Small intestine (tissue), 7 donors: ENCODE data around the gene STRADA. TPM values are rescaled to one million over a fixed set of nuclear protein-coding genes. Genes with fewer than 3 reads are reported as not detected.

ENCODE experiments used
- DNase-seq, 2 donors: peaks; one replicate each; pipeline versions ENCODE4 v3.0.0 to v3.0.0-alpha.2; 2013
- FAIRE-seq: peaks from 2 replicates; lab custom pipeline; 2012; peaks lifted over from hg19 to GRCh38; lab: Jason Lieb, UNC
- H3K27ac ChIP-seq, 3 donors: one replicate each; pipeline ENCODE4 v1.5.1; 2013; ENCODE audit warnings: low read length in 2 of 3, mild to moderate bottlenecking in 2 of 3, control low read depth in 1 of 3, inconsistent platforms in 1 of 3, low read depth in 1 of 3, moderate library complexity in 1 of 3
- H3K27me3 ChIP-seq, 3 donors: one replicate each; pipeline ENCODE4 v1.6.1; 2013; ENCODE audit warnings: low read length in 3 of 3, inconsistent platforms in 1 of 3; ENCODE audit not compliant: control insufficient read depth in 3 of 3, insufficient read depth in 3 of 3
- H3K36me3 ChIP-seq, 3 donors: one replicate each; pipeline ENCODE4 v1.6.1; 2013; ENCODE audit warnings: low read length in 3 of 3, inconsistent platforms in 1 of 3, low read depth in 1 of 3, mild to moderate bottlenecking in 1 of 3, moderate library complexity in 1 of 3; ENCODE audit not compliant: control insufficient read depth in 3 of 3, insufficient read depth in 2 of 3
- H3K4me1 ChIP-seq, 3 donors: one replicate each; pipeline ENCODE4 v1.6.1; 2013; ENCODE audit warnings: low read length in 2 of 3, inconsistent platforms in 1 of 3, low read depth in 1 of 3, mild to moderate bottlenecking in 1 of 3, moderate library complexity in 1 of 3; ENCODE audit not compliant: control insufficient read depth in 3 of 3, insufficient read depth in 2 of 3
- H3K4me3 ChIP-seq, 3 donors: one replicate each; pipeline ENCODE4 v1.5.1; 2013; ENCODE audit warnings: low read length in 3 of 3, control low read depth in 1 of 3, inconsistent platforms in 1 of 3, low read depth in 1 of 3, mild to moderate bottlenecking in 1 of 3, moderate library complexity in 1 of 3
- H3K9me3 ChIP-seq, 2 donors: one replicate each; pipeline ENCODE4 v1.6.1; 2013; ENCODE audit warnings: low read depth in 1 of 2, low read length in 1 of 2; ENCODE audit not compliant: control insufficient read depth in 2 of 2, insufficient read depth in 1 of 2
- WGBS, 3 donors: extraction: QIAGEN DNeasy Blood & Tissue Kit; methylation state at CpG; one replicate each; pipeline ENCODE4 v1.1.7; 2013; 5-methylcytosine and 5-hydroxymethylcytosine counted together
- polyA plus RNA-seq, 4 donors: library from polyadenylated mRNA; stranded (reverse) in 3 of 4; unstranded in 1 of 4; fragments of 200-250 nt in 3 of 4; fragments of 120-200 nt in 1 of 4; gene quantifications; one replicate each; pipeline versions ENCODE4 v1.2.1 to v1.2.3, GENCODE V29; 2013
- donor health status: healthy with polysubstance abuse.
- donor health status: control.
- donor health status: control.
- donor health status: Bipolar disorder and iron deficiency.
- donor health status: healthy.

Gene STRADA
- polyA plus RNA-seq, 4 donors, result 8.1 to 35.2 (median 13.3) TPM

DNA sequence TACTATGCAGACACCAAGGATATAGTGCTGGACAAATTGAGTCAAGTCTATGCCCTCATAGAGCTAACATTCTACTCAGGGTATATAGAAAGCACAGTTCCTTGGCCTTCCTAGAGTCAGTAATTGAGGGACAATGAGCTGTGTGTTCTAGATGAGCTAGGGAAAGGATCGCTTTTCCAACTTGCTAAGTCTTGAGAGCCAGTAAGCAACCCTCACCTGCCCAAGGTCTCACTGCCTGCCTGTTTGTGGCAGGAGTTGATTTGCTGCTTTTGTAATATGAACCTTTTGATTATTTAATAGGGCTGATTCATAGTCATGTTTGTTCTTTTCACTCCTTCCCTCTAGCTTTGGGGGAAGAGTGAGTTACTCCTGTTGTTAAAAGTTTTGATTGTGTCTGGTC, 38.9 kb upstream of the STRADA start:
- Histone ChIP-seq H3K36me3 (peaks cover 0 to 33% (median 4%) of the 10 kb centered on the region in 3 donors), H3K4me3 (no peak overlapping the region), H3K4me1 (peaks cover 0 to 6% (median 2%) of the 10 kb centered on the region in 3 donors), H3K27ac (no peak overlapping the region), H3K9me3 (no peaks in the 10 kb centered on the region), H3K27me3 (no peaks in the 10 kb centered on the region)
- WGBS, 3 donors, result 79 to 94% (median 84%) methylated on average over 1 of the region's 1 CpG
- DNase-seq, result no peak
- FAIRE-seq, result no peak

DNA sequence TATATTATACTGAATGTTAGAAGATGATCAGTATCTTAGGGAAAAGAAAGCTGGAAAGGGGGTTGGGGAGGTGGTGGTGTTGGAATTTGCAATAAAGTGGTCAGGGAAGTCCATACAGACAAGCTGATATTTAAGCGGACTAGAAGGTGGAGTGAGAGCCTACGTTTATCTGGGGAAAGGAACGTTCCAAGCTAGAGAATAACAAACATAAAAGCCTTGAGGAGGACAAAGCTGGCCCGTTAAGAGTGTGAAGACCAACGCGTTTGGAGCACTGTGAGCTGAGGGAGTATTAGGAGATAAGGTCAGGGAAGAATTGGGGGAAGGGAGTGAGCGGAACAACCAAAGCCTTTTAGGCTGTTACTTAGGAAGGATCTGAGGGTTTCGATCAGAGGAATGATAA, 33.8 kb upstream of the STRADA start:
- Histone ChIP-seq H3K4me3 (peak overlapping the region; percentile 80 to 99 (median 94)), H3K4me1 (peaks cover 0 to 8% (median 2%) of the 10 kb centered on the region in 3 donors), H3K9me3 (no peaks in the 10 kb centered on the region), H3K36me3 (peaks cover 0 to 16% (median 0%) of the 10 kb centered on the region in 3 donors), H3K27ac (peak overlapping the region in 2 of 3 donors; percentile 96 to 98), H3K27me3 (no peaks in the 10 kb centered on the region)
- DNase-seq (peak in 1 of 2 donors; percentile 33), FAIRE-seq (no peak)
- WGBS, 3 donors, result 15 to 23% (median 19%) methylated on average over 8 of the region's 8 CpGs

DNA sequence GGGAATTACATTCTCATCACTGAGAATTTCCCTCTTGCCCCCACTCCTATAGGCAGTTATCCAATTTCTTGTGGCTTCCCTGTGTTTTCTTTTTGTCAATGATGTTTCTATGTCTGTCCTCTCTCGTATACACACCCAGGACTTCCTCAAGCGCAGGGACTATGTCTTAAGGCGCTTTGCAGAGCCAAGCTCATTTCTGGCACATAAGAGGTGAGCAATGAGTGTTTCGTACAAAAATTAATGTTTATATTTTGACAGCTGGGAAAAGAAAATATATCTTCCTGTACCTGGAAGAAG, 33.3 kb upstream of the STRADA start:
- Histone ChIP-seq H3K36me3 (peaks cover 0 to 19% (median 0%) of the 10 kb centered on the region in 3 donors), H3K27ac (peak overlapping the region; percentile 85 to 98 (median 96)), H3K4me1 (peaks cover 0 to 8% (median 2%) of the 10 kb centered on the region in 3 donors), H3K4me3 (peak overlapping the region; percentile 80 to 99 (median 94)), H3K9me3 (no peaks in the 10 kb centered on the region), H3K27me3 (no peaks in the 10 kb centered on the region)
- DNase-seq (peak in 1 of 2 donors; percentile 22), FAIRE-seq (no peak)
- WGBS, 3 donors, result 0 to 3% (median 0%) methylated on average over 4 of the region's 4 CpGs

DNA sequence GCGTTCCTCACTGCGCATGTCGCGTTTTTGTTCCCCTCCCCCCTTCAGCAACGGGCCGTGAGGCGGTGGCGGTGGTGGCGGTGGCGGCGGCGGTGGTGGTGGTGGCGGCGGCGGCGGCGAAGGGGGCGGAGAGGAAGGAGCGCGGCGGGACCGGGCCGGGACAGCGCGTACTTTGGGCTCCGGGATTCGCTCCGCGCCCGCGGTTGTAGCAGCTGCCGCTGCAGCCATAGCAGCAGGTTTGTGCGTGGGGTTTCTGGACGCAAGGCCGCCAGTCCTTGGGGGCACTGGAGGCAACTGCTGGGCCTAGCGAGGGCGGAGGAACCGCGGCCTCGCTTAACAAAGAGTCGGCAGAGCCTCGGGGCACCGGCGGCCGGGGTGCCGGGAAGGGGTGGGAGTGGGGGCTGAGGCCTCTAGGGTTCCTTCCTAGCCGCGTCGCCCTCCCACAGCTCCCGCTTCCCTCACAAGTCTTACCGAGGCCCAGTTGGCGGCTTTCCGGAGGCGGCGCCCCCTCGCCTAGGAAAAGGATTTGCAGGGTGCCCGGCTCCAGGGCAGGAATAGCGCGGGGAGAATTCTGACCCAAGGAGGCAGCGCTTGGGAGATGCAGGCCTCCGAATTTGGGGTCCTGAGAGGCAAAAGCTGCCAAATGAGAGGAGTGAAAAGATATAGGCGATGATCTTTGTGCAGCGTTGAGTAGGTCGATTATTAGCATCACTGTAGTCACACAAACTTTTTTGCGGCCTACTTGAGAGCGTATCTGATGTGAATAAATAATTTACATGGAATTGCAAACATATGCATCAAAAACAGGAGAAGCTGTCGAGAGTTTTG, 32.8 kb upstream of the STRADA start, which contains the start of gene DDX42:
TSS of gene DDX42 (plus strand) at position 30 of the 828 bp plus-strand sequence. CDS start 12,880 bp downstream, outside the sequence.
- no peaks in the 10 kb centered on the region for H3K9me3 ChIP-seq
- H3K27me3 ChIP-seq, result no peaks in the 10 kb centered on the region
- H3K36me3 ChIP-seq, result peaks cover 0 to 15% (median 0%) of the 10 kb centered on the region in 3 donors
- H3K27ac ChIP-seq, result peak within 1 kb of the TSS; percentile 96 to 99 (median 98)
- FAIRE-seq, result no peak
- DNase-seq, result peak in 1 of 2 donors; percentile 53
- peaks cover 0 to 8% (median 2%) of the 10 kb centered on the region in 3 donors for H3K4me1 ChIP-seq
- WGBS, 3 donors, result 0% methylated on average over 47 to 67 of the region's 67 CpGs
- peak within 1 kb of the TSS; percentile 89 to 99 (median 94) for H3K4me3 ChIP-seq

DNA sequence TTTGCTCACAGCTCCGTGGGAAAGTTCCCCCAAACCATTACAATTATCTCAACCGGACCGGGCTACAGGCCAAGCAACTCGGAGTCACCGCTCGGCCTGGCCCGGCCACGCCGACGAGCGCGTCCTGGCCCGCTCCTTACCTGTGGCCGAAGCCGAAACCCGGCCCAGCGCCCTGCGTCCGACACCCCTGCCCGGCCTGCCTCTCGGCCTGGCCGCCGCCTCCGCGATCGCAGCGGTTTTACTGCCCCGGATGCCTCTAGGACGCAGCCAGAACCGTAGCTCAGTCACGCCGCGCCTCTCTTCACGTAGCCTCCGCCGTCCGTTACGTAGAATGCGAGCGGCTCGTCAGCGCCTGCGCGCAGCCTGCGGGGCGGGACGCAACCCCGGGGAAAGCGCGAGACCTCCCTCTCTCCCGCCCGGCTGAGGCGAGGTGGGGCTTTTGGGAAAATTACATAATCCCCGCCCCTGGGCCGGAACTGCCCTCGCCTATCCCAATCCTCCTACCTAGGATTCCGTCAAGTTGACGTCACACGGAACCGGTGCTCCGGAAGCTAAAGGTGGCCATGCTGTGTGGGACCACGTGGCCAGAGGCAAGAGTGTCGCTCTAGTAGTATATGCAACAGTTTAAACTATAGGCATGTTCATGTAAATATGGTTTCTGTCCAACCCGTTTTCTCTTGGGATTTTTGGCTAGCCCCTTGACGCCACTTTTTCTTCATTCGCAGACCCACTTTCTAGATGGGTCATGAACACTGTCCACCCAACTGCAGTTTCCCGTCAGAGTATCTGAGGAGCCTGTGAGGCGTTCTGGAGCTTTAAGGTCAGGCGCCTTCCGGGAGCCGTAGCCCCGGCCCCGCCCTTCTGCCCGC, 31.9 kb upstream of the STRADA start, which contains the start of gene CCDC47:
TSS of gene CCDC47 (minus strand) at position 326 of the 869 bp plus-strand sequence. CDS start 7,422 bp downstream, outside the sequence.
- H3K27ac ChIP-seq, result peak within 1 kb of the TSS; percentile 96 to 99 (median 98)
- FAIRE-seq (no peak), DNase-seq (peak; percentile 100)
- no peaks in the 10 kb centered on the region for H3K9me3 ChIP-seq
- no peaks in the 10 kb centered on the region for H3K27me3 ChIP-seq
- H3K4me1 ChIP-seq, result peaks cover 0 to 8% (median 2%) of the 10 kb centered on the region in 3 donors
- H3K36me3 ChIP-seq, result peaks cover 0 to 15% (median under 1%) of the 10 kb centered on the region in 3 donors
- peak within 1 kb of the TSS; percentile 89 to 99 (median 94) for H3K4me3 ChIP-seq
- 0 to 1% (median 0%) methylated on average over 73 to 74 of the region's 74 CpGs for WGBS, 3 donors

GRCh38 chr17:63772801-63773271, 31.2 kb upstream of the STRADA start:
- peak overlapping the region; percentile 96 to 99 (median 98) for H3K27ac ChIP-seq
- no peaks in the 10 kb centered on the region for H3K9me3 ChIP-seq
- DNase-seq (peak; percentile 35 to 55), FAIRE-seq (no peak)
- peak overlapping the region; percentile 82 to 94 (median 89) for H3K4me3 ChIP-seq
- no peaks in the 10 kb centered on the region for H3K27me3 ChIP-seq
- peaks cover 0 to 11% (median 2%) of the 10 kb centered on the region in 3 donors for H3K4me1 ChIP-seq
- H3K36me3 ChIP-seq, result peaks cover 0 to 18% (median 3%) of the 10 kb centered on the region in 3 donors
- 1 to 3% (median 1%) methylated on average over 7 of the region's 7 CpGs for WGBS, 3 donors

DNA sequence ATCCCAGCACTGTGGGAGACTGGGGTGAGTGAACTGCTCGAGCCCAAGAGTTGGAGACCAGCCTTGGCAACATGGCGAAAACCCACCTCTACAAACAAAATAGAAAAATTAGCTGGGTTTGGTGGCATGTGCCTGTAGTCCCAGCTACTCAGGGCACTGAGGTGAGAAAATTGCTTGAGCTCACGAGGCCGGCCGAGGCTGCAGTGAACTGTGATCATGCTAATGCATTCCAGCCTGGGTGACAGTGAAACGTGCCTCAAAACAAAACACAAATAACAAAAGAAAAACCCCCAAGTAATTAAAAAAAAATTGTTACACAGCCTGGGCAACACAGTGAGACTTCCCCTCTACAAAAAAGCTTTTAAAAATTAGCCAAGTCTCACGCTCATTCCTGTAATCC, 26.8 kb upstream of the STRADA start:
- no peak for FAIRE-seq
- no peak overlapping the region for H3K27ac ChIP-seq
- no peak for DNase-seq
- peaks cover 0 to 3% (median 0%) of the 10 kb centered on the region in 3 donors for H3K4me1 ChIP-seq
- H3K27me3 ChIP-seq, result no peaks in the 10 kb centered on the region
- 81 to 94% (median 89%) methylated on average over 7 of the region's 7 CpGs for WGBS, 3 donors
- no peaks in the 10 kb centered on the region for H3K9me3 ChIP-seq
- H3K4me3 ChIP-seq, result no peak overlapping the region
- peaks cover 3 to 17% (median 4%) of the 10 kb centered on the region in 3 donors for H3K36me3 ChIP-seq

DNA sequence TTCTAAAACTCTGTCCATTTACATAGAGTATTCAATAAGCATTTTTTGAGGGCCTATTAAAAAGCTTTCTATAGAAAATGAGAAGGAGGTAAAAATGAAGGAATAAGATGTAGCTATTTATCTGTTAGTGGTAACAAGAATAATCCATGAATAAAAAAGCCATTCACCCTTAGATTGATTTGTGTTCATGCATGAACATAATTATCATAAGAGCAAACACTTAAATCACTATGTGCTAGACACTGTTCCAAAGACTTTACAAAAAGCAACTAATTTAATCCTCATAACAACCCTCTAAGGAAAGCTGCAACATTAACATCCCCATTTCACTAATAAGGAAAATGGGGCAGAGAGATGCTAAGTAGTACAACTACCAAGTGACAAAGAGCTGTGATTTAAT, 25.2 kb upstream of the STRADA start:
- DNase-seq (no peak), FAIRE-seq (no peak)
- no peaks in the 10 kb centered on the region for H3K27me3 ChIP-seq
- no peak overlapping the region for H3K27ac ChIP-seq
- H3K4me3 ChIP-seq, result no peak overlapping the region
- peaks cover 3 to 24% (median 4%) of the 10 kb centered on the region in 3 donors for H3K36me3 ChIP-seq
- no peaks in the 10 kb centered on the region for H3K9me3 ChIP-seq
- H3K4me1 ChIP-seq, result peaks cover 0 to 3% (median under 1%) of the 10 kb centered on the region in 3 donors
